Calu3 (cell line): Measurements from ENCODE around the gene PRSS35. TPM values are rescaled to one million over a fixed set of nuclear protein-coding genes. Genes with fewer than 3 reads are reported as not detected.

ENCODE experiments used
- BruUV-seq: library from RNA; stranded (reverse); fragments of 400-500 nt; replicated peaks from 2 replicates; lab custom pipeline; 2021; lab: Mats Ljungman, UMichigan
- CTCF ChIA-PET: fragments of 300-600 bp; sonication (Branson Sonifier 250); formaldehyde crosslinking; loops from one replicate; lab custom pipeline; 2022; ENCODE audit warnings: antibody characterized with exemption; lab: Charles Lee
- DNase-seq: peaks from one replicate; pipeline ENCODE4 v3.0.0; 2022
- H3K27ac Mint-ChIP-seq: one replicate; pipeline ENCODE4 v1.8.0; 2022; ENCODE audit warnings: mixed read lengths; ENCODE audit not compliant: unreplicated experiment
- H3K27me3 Mint-ChIP-seq: one replicate; pipeline ENCODE4 v1.8.0; 2022; ENCODE audit warnings: mixed read lengths; ENCODE audit not compliant: unreplicated experiment
- H3K36me3 Mint-ChIP-seq: one replicate; pipeline ENCODE4 v1.8.0; 2022; ENCODE audit warnings: mild to moderate bottlenecking, moderate library complexity, mixed read lengths; ENCODE audit not compliant: insufficient read depth, unreplicated experiment
- H3K4me1 Mint-ChIP-seq: one replicate; pipeline ENCODE4 v1.8.0; 2022; ENCODE audit warnings: mild to moderate bottlenecking, low read depth, mixed read lengths; ENCODE audit not compliant: unreplicated experiment
- H3K4me3 Mint-ChIP-seq: one replicate; pipeline ENCODE4 v1.8.0; 2022; ENCODE audit warnings: mild to moderate bottlenecking, low read depth, moderate library complexity, mixed read lengths; ENCODE audit not compliant: unreplicated experiment
- H3K9me3 Mint-ChIP-seq: one replicate; pipeline ENCODE4 v1.8.0; 2022; ENCODE audit warnings: low read depth, mixed read lengths; ENCODE audit not compliant: unreplicated experiment
- CTCF ChIP-seq: fragments of 200-600 bp; IDR thresholded peaks from one replicate; pipeline ENCODE4 v1.8.0; 2022; ENCODE audit warnings: antibody characterized with exemption; ENCODE audit not compliant: unreplicated experiment
- intact Hi-C: fragments of 100-400 bp; cut with micrococcal nuclease; formaldehyde crosslinking; loops from one replicate; pipeline ENCODE4 v1.10.0; 2022; ENCODE audit not compliant: unreplicated experiment
- total RNA-seq: library from RNA; stranded (reverse); gene quantifications from 2 replicates; pipeline ENCODE4 v1.2.3, GENCODE V29; 2022

Gene PRSS35
- total RNA-seq, 1 experiment from 2014 or later, result not detected

- Mint-ChIP-seq H3K9me3 (no peaks in the 10 kb centered on the region), H3K4me3 (no peak overlapping the region), H3K27me3 (no peaks in the 10 kb centered on the region), H3K27ac (no peak overlapping the region), H3K4me1 (no peaks in the 10 kb centered on the region), H3K36me3 (no peaks in the 10 kb centered on the region)
- CTCF ChIA-PET, result no interaction called here
- no peak for TF ChIP-seq CTCF
- no peak for DNase-seq
- BruUV-seq, result no TSS peak
- intact Hi-C loops, result no loop called here
Measured at GRCh38 chr6:83467620-83468036, 44.7 kb upstream of the PRSS35 start.

- H3K27me3 Mint-ChIP-seq, result no peaks in the 10 kb centered on the region
- BruUV-seq, result no TSS peak
- DNase-seq, result no peak
- intact Hi-C loops, result no loop called here
- H3K27ac Mint-ChIP-seq, result no peak overlapping the region
- H3K36me3 Mint-ChIP-seq, result no peaks in the 10 kb centered on the region
- CTCF ChIA-PET, result no interaction called here
- H3K4me3 Mint-ChIP-seq, result no peak overlapping the region
- no peaks in the 10 kb centered on the region for H3K9me3 Mint-ChIP-seq
- TF ChIP-seq CTCF, result no peak
- no peaks in the 10 kb centered on the region for H3K4me1 Mint-ChIP-seq
Measured at GRCh38 chr6:83470001-83470400, 42.3 kb upstream of the PRSS35 start.

- no TSS peak for BruUV-seq
- H3K4me1 Mint-ChIP-seq, result no peaks in the 10 kb centered on the region
Measured at GRCh38 chr6:83470587-83470986, 41.7 kb upstream of the PRSS35 start.

GRCh38 chr6:83472767-83473166, 39.6 kb upstream of the PRSS35 start:
- Mint-ChIP-seq H3K4me1 (no peaks in the 10 kb centered on the region), H3K9me3 (no peaks in the 10 kb centered on the region), H3K27ac (no peak overlapping the region), H3K4me3 (no peak overlapping the region), H3K27me3 (no peaks in the 10 kb centered on the region), H3K36me3 (no peaks in the 10 kb centered on the region)
- no peak for DNase-seq
- CTCF ChIA-PET, result no interaction called here
- no peak for TF ChIP-seq CTCF
- intact Hi-C loops, result no loop called here
- no TSS peak for BruUV-seq

More at GRCh38 chr6:83470587-83470986, 41.7 kb upstream of the PRSS35 start:
- Mint-ChIP-seq H3K4me3 (no peak overlapping the region), H3K27ac (no peak overlapping the region), H3K27me3 (no peaks in the 10 kb centered on the region), H3K36me3 (no peaks in the 10 kb centered on the region), H3K9me3 (no peaks in the 10 kb centered on the region)
- no peak for TF ChIP-seq CTCF
- intact Hi-C loops, result no loop called here
- CTCF ChIA-PET, result no interaction called here
- DNase-seq, result no peak
